H1 (cell line): ENCODE data around the gene CCDC74A. TPM values are rescaled to one million over a fixed set of nuclear protein-coding genes. Genes with fewer than 3 reads are reported as not detected.
"Not testable (repeated sequence)": the region's sequence is repeated elsewhere in the genome, so short reads cannot be mapped to it uniquely, and the experiment has no call there.

ENCODE experiments used
- CTCF ChIA-PET: fragments of 300-600 bp; sonication (Branson Sonifier 250); formaldehyde crosslinking; loops from one replicate; lab custom pipeline; 2021; ENCODE audit not compliant: partially characterized antibody; lab: Charles Lee
- POLR2A ChIA-PET: fragments of 300-600 bp; sonication (Branson Sonifier 250); formaldehyde crosslinking; loops from one replicate; lab custom pipeline; 2021; ENCODE audit warnings: inconsistent platforms; ENCODE audit not compliant: partially characterized antibody; lab: Charles Lee
- DNase-seq, 2 experiments: peaks; one replicate each; pipeline versions ENCODE4 v3.0.0 to v3.0.0-alpha.2; 2010 to 2022; ENCODE audit warnings: low spot score in 2 of 2, low read depth in 1 of 2, mixed read lengths in 1 of 2
- FAIRE-seq: peaks from 2 replicates; lab custom pipeline; 2011; peaks lifted over from hg19 to GRCh38; lab: Jason Lieb, UNC
- H2AFZ ChIP-seq: 2 replicates; pipeline ENCODE4 v1.8.1; 2012; ENCODE audit warnings: low read length, inconsistent platforms
- H2AK5ac ChIP-seq: 2 replicates; pipeline ENCODE4 v1.6.1; 2013; ENCODE audit warnings: low read depth, low read length
- H2BK120ac ChIP-seq: replicated peaks from 2 replicates; pipeline ENCODE3; 2013; ENCODE audit warnings: low read depth, low read length, inconsistent platforms
- H2BK12ac ChIP-seq: 2 replicates; pipeline ENCODE4 v1.6.1; 2013; ENCODE audit warnings: low read depth, low read length
- H2BK15ac ChIP-seq: 2 replicates; pipeline ENCODE4 v1.6.1; 2013; ENCODE audit warnings: low read length
- H2BK20ac ChIP-seq: 2 replicates; pipeline ENCODE4 v1.6.1; 2013; ENCODE audit warnings: low read length
- H2BK5ac ChIP-seq: 2 replicates; pipeline ENCODE4 v1.6.1; 2013; ENCODE audit warnings: low read depth, low read length
- H3K14ac ChIP-seq: 2 replicates; pipeline ENCODE4 v1.6.1; 2013; ENCODE audit warnings: inconsistent platforms; ENCODE audit not compliant: insufficient read length
- H3K18ac ChIP-seq: 2 replicates; pipeline ENCODE4 v1.6.1; 2013; ENCODE audit warnings: low read length; ENCODE audit errors: extremely low read depth
- H3K23ac ChIP-seq: 2 replicates; pipeline ENCODE4 v1.6.1; 2013; ENCODE audit warnings: inconsistent platforms; ENCODE audit not compliant: insufficient read length
- H3K23me2 ChIP-seq: 2 replicates; pipeline ENCODE4 v1.6.1; 2013; ENCODE audit warnings: low read depth, low read length
- H3K27ac ChIP-seq: 2 replicates; pipeline ENCODE4 v1.6.1; 2011; ENCODE audit warnings: low read depth, low read length, inconsistent platforms
- H3K27me3 ChIP-seq, 4 experiments: replicated peaks in 1 of 4; 1 replicate in 1 of 4; 2 replicates in 3 of 4; pipeline versions ENCODE4 v1.6.1 to v1.8.1; 2011 to 2013; ENCODE audit warnings: low read length in 3 of 4, mild to moderate bottlenecking in 3 of 4, inconsistent platforms in 2 of 4, mixed read lengths in 2 of 4, moderate library complexity in 1 of 4; ENCODE audit not compliant: control insufficient read depth in 3 of 4, insufficient read depth in 3 of 4; ENCODE audit errors: extremely low read depth in 1 of 4
- H3K36me3 ChIP-seq, 4 experiments: 2 replicates each; pipeline versions ENCODE4 v1.6.1 to v1.8.1; 2011 to 2013; ENCODE audit warnings: mild to moderate bottlenecking in 4 of 4, low read length in 3 of 4, moderate library complexity in 2 of 4, control low read depth in 1 of 4, inconsistent platforms in 1 of 4; ENCODE audit not compliant: insufficient read depth in 4 of 4, control insufficient read depth in 2 of 4
- H3K4ac ChIP-seq: replicated peaks from 2 replicates; pipeline ENCODE3; 2013; ENCODE audit warnings: low read length, low read depth, mixed read lengths, inconsistent platforms; ENCODE audit not compliant: insufficient read length
- H3K4me1 ChIP-seq, 4 experiments: replicated peaks in 1 of 4; 1 replicate in 1 of 4; 2 replicates in 3 of 4; pipeline versions ENCODE4 v1.6.1 to v1.8.1; 2011 to 2013; ENCODE audit warnings: low read length in 3 of 4, inconsistent platforms in 2 of 4, mixed read lengths in 1 of 4; ENCODE audit not compliant: insufficient read depth in 4 of 4, control insufficient read depth in 3 of 4
- H3K4me2 ChIP-seq, 2 experiments: 2 replicates each; pipeline versions ENCODE4 v1.6.1 to v1.8.1; 2011 to 2013; ENCODE audit warnings: low read depth in 2 of 2, low read length in 2 of 2, control low read depth in 1 of 2, inconsistent platforms in 1 of 2, mild to moderate bottlenecking in 1 of 2; ENCODE audit not compliant: insufficient read depth in 1 of 2
- H3K4me3 ChIP-seq, 4 experiments: fragments of 200-600, 300-600 bp in 1 of 4; sonication (generic), shearing (Covaris generic), sonication (Bioruptor Twin) in 1 of 4; 2 replicates each; pipeline versions ENCODE4 v1.5.1 to v1.8.1; 2011 to 2016; ENCODE audit warnings: low read length in 4 of 4, low read depth in 3 of 4, control low read depth in 2 of 4, inconsistent platforms in 2 of 4, mild to moderate bottlenecking in 2 of 4, mixed read lengths in 1 of 4, moderate library complexity in 1 of 4; ENCODE audit not compliant: insufficient read depth in 2 of 4; ENCODE audit errors: extremely low read depth in 1 of 4
- H3K56ac ChIP-seq: replicated peaks from 2 replicates; pipeline ENCODE3; 2013; ENCODE audit warnings: low read depth, mild to moderate bottlenecking, mixed read lengths, low read length, inconsistent platforms; ENCODE audit not compliant: insufficient read length
- H3K79me1 ChIP-seq: 2 replicates; pipeline ENCODE4 v1.6.1; 2013; ENCODE audit warnings: low read depth, low read length, control low read depth
- H3K79me2 ChIP-seq, 2 experiments: 2 replicates each; pipeline versions ENCODE4 v1.6.1 to v1.8.1; 2012 to 2013; ENCODE audit warnings: low read length in 2 of 2, mild to moderate bottlenecking in 2 of 2, inconsistent platforms in 1 of 2; ENCODE audit not compliant: insufficient read depth in 2 of 2, control insufficient read depth in 1 of 2
- H3K9ac ChIP-seq, 4 experiments: replicated peaks in 1 of 4; 1 replicate in 1 of 4; 2 replicates in 3 of 4; pipeline versions ENCODE4 v1.6.1 to v1.8.1; 2011 to 2013; ENCODE audit warnings: low read depth in 3 of 4, low read length in 3 of 4, control low read depth in 2 of 4, mild to moderate bottlenecking in 2 of 4, moderate library complexity in 2 of 4, inconsistent platforms in 1 of 4; ENCODE audit errors: extremely low read depth in 1 of 4
- H3K9me3 ChIP-seq, 2 experiments: 2 replicates each; pipeline versions ENCODE4 v1.6.1 to v1.8.1; 2012 to 2013; ENCODE audit warnings: mild to moderate bottlenecking in 2 of 2, moderate library complexity in 2 of 2, control low read depth in 1 of 2, inconsistent platforms in 1 of 2, low read depth in 1 of 2, low read length in 1 of 2, mixed read lengths in 1 of 2; ENCODE audit not compliant: insufficient read depth in 2 of 2
- H4K20me1 ChIP-seq, 2 experiments: replicated peaks in 1 of 2; 2 replicates each; pipeline versions ENCODE3 to v1.8.1; 2011 to 2013; ENCODE audit warnings: inconsistent platforms in 2 of 2, low read length in 2 of 2, mild to moderate bottlenecking in 1 of 2; ENCODE audit not compliant: insufficient read depth in 2 of 2, control insufficient read depth in 1 of 2
- H4K5ac ChIP-seq: 2 replicates; pipeline ENCODE4 v1.6.1; 2013; ENCODE audit warnings: low read length, low read depth, mixed read lengths, inconsistent platforms; ENCODE audit not compliant: insufficient read length
- H4K8ac ChIP-seq: 2 replicates; pipeline ENCODE4 v1.8.0; 2013; ENCODE audit warnings: mild to moderate bottlenecking, moderate library complexity, low read length, inconsistent platforms; ENCODE audit not compliant: insufficient read depth; ENCODE audit errors: extremely low read depth
- H4K91ac ChIP-seq: replicated peaks from 2 replicates; pipeline ENCODE3; 2013; ENCODE audit warnings: low read length, mixed read lengths, inconsistent platforms; ENCODE audit not compliant: insufficient read length
- WGBS, 2 experiments: shearing (Covaris generic) in 1 of 2; methylation state at CpG; one replicate each; pipeline versions ENCODE4 v1.1.6 to v1.1.7; 2013 to 2015; ENCODE audit warnings: low lambda C conversion rate in 2 of 2, mixed read lengths in 2 of 2, inconsistent platforms in 1 of 2, low coverage in 1 of 2, missing lambda C conversion rate in 1 of 2; ENCODE audit not compliant: insufficient replicate concordance in 2 of 2, insufficient coverage in 1 of 2, insufficient read length in 1 of 2; ENCODE audit errors: extremely low coverage in 1 of 2, missing lambda C conversion rate in 1 of 2; 5-methylcytosine and 5-hydroxymethylcytosine counted together
- polyA plus RNA-seq, 7 experiments: library from polyadenylated mRNA; depleted of rRNA in 3 of 7; stranded (reverse) in 5 of 7; unstranded in 2 of 7; fragments of >200 nt in 5 of 7; fragments of 200-250 nt in 2 of 7; gene quantifications; 1 replicate in 5 of 7; 2 replicates in 1 of 7; 4 replicates in 1 of 7; pipeline versions ENCODE4 v1.2.1 to v1.2.3, GENCODE V29; 2011 to 2013; ENCODE audit warnings: missing spikeins in 2 of 7, mixed read lengths in 2 of 7
- total RNA-seq: library from RNA; stranded (reverse); fragmentation: NEBNext Ultra II Directional; extraction: Animal tissue kit (Norgen Biotek cat#: 25700); gene quantifications from 2 replicates; pipeline ENCODE4 v1.2.1, GENCODE V29; 2021

Gene CCDC74A
- total and polyA plus RNA-seq, 2 of the 8 experiments (the other 6 are each of a cell fraction or from before 2014, with no cell fraction given), result 18.1 to 21.0 TPM

DNA sequence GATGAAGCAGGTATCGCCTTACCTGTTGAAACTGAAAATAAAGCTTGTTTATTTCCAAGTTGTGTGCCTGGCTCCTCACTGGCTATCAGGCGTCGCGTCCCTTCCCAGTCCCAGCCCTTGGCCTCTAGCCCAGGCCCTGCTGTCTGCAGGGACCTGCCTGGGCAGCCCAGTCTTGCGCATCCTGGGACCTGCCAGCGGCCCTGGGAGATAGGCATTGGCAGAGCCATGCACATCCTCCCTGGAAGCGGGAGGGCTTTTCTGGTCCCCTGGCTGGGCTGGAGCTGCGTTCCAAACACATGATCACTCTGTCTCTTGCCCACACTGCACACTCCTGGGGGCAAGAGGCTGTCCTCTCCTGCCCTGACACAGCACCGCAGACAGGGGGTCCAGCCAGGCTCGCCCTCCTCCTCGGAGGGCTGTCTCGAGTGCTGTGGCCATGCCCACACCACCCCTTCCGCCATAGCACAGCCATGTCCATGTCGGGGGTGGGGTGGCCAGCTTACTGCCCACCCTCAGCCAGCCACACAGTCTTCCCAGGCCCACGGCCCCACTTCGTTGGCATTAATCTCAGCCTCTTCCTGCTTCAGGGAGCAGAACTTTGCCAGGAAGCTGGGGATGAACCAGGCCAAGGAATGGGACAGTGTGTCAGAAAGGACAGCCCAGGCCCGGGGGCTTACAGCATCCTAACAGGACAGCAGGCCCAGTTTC lies 6.1 kb downstream of the CCDC74A start:
- H3K4ac ChIP-seq, H3K4me1 ChIP-seq, H3K4me2 ChIP-seq, H3K36me3 ChIP-seq, H3K18ac ChIP-seq, H3K27ac ChIP-seq, H4K8ac ChIP-seq, H2BK5ac ChIP-seq, H3K14ac ChIP-seq, H4K91ac ChIP-seq, H4K20me1 ChIP-seq, POLR2A ChIA-PET, H3K9me3 ChIP-seq, H3K79me1 ChIP-seq, H2BK120ac ChIP-seq, H2AK5ac ChIP-seq, H2BK15ac ChIP-seq, H3K23me2 ChIP-seq, H2BK20ac ChIP-seq, H4K5ac ChIP-seq, FAIRE-seq, H3K27me3 ChIP-seq, H3K23ac ChIP-seq, H3K79me2 ChIP-seq, H3K4me3 ChIP-seq, H3K56ac ChIP-seq, H2BK12ac ChIP-seq, H3K9ac ChIP-seq, H2AFZ ChIP-seq: not testable (repeated sequence)
- DNase-seq, result peak in 1 of 2 experiments; percentile 41
- CTCF ChIA-PET, result interaction anchor here (1.1 kb wide), 1 partner anchor 105 kb away, joined by 3 read pairs; no protein-coding TSS in a partner anchor
- WGBS, 2 experiments, result 95% methylated on average over 9 of the region's 17 CpGs; no CpG with 5 or more reads in 1 of the 2 experiments

DNA sequence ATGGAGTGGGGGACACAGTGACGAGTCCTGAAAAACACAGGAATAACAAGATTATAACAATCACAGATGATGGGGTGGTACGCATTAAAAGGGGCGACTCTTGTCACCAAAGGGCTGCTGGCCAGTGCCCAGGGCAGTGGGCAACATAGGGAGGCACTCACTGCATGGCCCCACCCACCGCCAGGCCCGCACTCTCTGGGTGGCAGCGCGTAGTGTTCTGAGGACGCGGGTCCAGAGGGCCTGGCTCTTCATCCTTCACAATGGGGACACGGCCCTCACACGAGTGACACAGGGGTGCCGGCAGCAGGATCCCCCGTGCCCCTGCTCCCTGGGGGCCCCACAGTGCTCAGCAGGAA lies 6.6 kb downstream of the CCDC74A start:
- H3K23ac ChIP-seq, H3K4ac ChIP-seq, POLR2A ChIA-PET, H2AK5ac ChIP-seq, H4K8ac ChIP-seq, H2BK120ac ChIP-seq, DNase-seq, H3K14ac ChIP-seq, H2AFZ ChIP-seq, CTCF ChIA-PET, H3K56ac ChIP-seq, H3K27me3 ChIP-seq, H2BK5ac ChIP-seq, H3K79me1 ChIP-seq, H3K36me3 ChIP-seq, H4K91ac ChIP-seq, H3K4me1 ChIP-seq, H2BK15ac ChIP-seq, H4K5ac ChIP-seq, H2BK20ac ChIP-seq, H3K9me3 ChIP-seq, H3K79me2 ChIP-seq, H3K4me2 ChIP-seq, FAIRE-seq, H3K4me3 ChIP-seq, H3K23me2 ChIP-seq, H3K27ac ChIP-seq, H3K9ac ChIP-seq, H4K20me1 ChIP-seq, H3K18ac ChIP-seq, H2BK12ac ChIP-seq: not testable (repeated sequence)
- WGBS, 2 experiments, result 82% methylated on average over 9 of the region's 13 CpGs; no CpG with 5 or more reads in 1 of the 2 experiments
